Measurements from ENCODE around the gene JADE2.
"Not testable (repeated sequence)": the region's sequence is repeated elsewhere in the genome, so short reads cannot be mapped to it uniquely, and the experiment has no call there.

Gene JADE2

GRCh38 chr5:134552301-134552700 lies 26.8 kb downstream of the JADE2 start:
- no peak for DNase-seq (ENCODE audit: low read depth)

- DNase-seq (ENCODE audit: low read depth), result not testable (repeated sequence)
Observed at GRCh38 chr5:134552716-134553115, 27.2 kb downstream of the JADE2 start.

DNA sequence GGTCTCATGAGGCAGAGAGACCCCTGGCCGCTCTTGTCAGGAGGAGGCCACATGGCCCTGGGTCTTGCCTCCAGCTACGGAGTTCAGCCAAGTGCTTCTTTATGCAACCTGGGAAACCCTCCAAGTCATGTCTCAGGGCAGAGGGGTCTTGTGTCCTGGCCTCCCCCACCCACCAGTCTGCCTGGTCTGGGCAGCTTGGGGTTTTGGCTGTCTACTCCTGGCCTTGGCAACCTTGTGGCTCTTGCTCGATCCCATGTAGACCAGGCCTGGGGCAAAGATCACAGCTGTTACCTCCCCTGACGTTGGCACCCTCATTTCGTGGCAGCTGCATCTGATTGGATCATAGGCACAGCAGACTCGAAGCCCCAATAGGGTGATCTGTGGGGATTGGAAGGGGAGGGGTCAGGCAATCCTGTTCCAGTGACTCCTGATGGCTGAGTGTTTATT lies 28.4 kb downstream of the JADE2 start:
- DNase-seq (ENCODE audit: low read depth), result no peak

DNA sequence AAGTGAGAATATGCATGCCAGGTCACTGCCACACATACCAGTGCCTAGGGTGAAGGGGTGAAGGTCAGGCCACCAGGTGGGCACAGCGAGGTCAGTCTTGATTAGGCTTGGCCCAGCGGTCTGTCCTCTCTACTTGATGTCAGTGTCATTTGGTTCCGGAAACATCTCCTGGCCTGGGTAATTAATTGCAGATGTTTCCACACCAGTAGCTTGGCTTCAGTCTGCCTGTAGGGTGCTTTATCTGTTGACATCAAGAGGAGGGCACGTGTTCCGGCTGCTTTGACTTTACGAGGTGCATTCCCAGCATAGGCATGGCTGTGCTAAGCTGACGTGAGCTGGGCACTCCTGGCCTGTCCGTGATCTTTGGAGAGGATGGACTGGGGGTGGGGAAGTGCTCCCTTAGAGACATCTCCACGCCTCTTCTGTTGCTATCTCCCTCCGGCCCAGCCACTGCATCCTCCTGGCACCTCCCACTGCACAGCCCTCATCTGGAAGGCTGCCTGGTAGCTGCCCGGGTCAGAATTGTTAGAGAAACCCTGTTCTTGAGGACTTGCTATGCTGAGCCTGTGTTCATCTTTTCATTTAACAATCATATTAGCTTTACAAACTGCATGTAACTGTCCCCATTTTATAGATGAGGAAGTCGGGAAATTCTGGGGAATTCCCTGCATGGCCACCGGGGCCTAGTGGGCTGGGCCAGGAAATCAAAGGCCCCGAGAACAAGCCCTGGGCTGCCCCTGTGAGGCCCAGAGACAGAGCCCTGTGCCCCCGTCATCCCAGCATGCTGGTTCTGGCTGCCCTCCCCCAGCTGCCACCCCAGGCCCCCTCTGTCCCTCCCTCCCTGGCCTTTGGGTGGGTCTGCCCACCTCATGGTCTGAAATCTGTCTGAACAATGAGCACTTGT lies 29.1 kb downstream of the JADE2 start:
- DNase-seq (ENCODE audit: low read depth), result peak; percentile 43

GRCh38 chr5:134555223-134555889 lies 29.9 kb downstream of the JADE2 start:
- DNase-seq (ENCODE audit: low read depth), result no peak

DNA sequence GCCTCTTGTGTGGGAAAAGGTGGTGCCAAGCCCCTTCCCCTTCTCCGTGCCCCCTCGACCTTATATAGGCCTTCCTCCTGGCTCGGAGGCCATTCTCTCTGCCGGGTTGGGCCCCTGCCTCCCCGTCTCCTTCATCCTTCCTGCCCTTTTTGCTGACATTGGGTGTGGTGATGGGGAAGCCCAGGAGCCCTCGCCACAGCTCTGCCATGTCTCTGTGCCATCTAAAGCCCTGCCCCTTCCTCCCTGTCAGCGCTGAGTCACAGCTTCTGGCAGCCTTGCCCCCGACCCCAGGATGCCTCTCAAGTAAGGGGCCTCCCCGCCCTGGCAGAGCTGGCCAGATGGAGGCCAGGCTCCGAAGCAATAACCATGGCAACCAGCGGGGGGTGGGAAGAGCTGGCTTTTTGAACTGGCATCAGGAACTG lies 30.4 kb downstream of the JADE2 start:
- DNase-seq (ENCODE audit: low read depth), result peak; percentile 71

GRCh38 chr5:134556588-134556987 lies 31.1 kb downstream of the JADE2 start:
- DNase-seq (ENCODE audit: low read depth), result not testable (repeated sequence)

DNA sequence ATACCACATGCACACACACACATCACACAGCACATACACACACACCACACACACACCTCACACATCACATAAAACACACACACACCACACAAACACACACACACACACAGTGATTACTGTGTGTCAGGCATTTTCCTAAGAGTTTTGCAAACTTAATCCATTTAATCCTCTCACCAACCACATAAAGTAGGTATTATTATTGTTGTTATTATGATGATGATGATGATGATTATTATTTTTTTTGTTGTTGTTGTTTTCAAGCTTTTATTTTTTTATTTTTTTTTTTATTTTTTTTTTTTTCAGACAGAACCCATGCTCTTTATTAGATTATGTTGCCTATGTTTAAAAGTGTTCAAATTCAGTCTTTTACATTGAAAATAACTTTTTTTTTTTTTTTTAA lies 31.5 kb downstream of the JADE2 start:
- DNase-seq (ENCODE audit: low read depth), result no peak

DNA sequence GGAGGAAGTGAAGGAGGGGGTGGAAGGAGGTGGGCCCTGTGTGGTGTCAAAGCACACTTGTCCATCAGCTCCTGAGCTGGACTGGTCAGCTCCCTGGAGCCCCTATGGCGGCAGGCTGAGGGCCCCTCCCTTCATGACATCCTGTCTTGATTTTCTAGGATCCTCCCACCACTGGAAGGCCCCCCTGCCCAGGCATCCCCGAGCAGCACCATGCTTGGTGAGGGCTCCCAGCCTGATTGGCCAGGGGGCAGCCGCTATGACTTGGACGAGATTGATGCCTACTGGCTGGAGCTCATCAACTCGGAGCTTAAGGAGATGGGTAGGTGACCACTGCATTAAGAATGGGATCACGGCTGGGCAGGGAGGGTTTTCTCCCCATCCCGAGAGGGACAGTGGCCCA lies 34.2 kb downstream of the JADE2 start:
- no peak for DNase-seq (ENCODE audit: low read depth)

GRCh38 chr5:134560698-134561097 lies 35.2 kb downstream of the JADE2 start:
- DNase-seq (ENCODE audit: low read depth), result no peak

- DNase-seq (ENCODE audit: low read depth), result no peak
Observed at GRCh38 chr5:134561871-134562296, 36.4 kb downstream of the JADE2 start.

GRCh38 chr5:134563221-134563620 lies 37.8 kb downstream of the JADE2 start:
- no peak for DNase-seq (ENCODE audit: low read depth)

DNA sequence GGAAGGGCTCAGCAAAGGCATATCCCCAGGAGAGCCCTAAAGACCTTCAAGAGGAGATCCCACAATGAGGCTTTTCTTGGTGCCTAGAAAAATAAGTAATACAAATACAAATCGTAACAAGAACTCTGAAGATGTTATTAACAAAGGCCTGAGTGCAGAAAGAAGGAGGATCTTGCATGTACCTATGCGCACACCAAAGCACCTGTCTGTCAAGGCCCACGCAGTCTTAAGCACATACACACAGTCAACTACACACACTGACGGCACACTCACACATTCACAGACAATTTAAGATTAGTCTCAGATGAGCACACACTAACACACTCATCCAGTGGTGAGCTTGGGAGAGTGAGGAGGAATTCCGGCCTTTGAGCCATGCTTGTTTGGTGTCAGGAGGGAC lies 38.5 kb downstream of the JADE2 start:
- DNase-seq (ENCODE audit: low read depth), result no peak

DNA sequence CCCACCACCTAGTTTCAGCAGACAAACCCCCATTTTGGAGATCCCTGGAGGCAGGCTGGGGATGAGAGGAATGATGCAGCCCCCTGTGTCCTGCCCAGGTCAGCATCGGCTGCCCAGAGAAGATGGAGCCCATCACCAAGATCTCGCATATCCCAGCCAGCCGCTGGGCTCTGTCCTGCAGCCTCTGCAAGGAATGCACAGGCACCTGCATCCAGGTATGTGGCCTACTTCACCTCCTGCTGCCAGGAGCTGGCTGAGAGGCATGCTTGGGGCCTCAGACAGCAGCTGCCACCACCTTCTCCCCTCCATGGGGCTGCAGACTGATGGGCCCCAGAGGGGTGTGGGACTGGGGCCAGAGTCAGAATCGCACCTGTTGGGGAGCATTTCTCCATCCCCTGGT lies 38.9 kb downstream of the JADE2 start:
- no peak for DNase-seq (ENCODE audit: low read depth)

- DNase-seq (ENCODE audit: low read depth), result no peak
Observed at GRCh38 chr5:134565791-134566740, 40.6 kb downstream of the JADE2 start.

GRCh38 chr5:134566741-134567221 lies 41.3 kb downstream of the JADE2 start:
- no peak for DNase-seq (ENCODE audit: low read depth)

- DNase-seq (ENCODE audit: low read depth), result no peak
Observed at GRCh38 chr5:134567641-134568336, 42.3 kb downstream of the JADE2 start.

GRCh38 chr5:134568337-134568700 lies 42.8 kb downstream of the JADE2 start:
- no peak for DNase-seq (ENCODE audit: low read depth)

DNA sequence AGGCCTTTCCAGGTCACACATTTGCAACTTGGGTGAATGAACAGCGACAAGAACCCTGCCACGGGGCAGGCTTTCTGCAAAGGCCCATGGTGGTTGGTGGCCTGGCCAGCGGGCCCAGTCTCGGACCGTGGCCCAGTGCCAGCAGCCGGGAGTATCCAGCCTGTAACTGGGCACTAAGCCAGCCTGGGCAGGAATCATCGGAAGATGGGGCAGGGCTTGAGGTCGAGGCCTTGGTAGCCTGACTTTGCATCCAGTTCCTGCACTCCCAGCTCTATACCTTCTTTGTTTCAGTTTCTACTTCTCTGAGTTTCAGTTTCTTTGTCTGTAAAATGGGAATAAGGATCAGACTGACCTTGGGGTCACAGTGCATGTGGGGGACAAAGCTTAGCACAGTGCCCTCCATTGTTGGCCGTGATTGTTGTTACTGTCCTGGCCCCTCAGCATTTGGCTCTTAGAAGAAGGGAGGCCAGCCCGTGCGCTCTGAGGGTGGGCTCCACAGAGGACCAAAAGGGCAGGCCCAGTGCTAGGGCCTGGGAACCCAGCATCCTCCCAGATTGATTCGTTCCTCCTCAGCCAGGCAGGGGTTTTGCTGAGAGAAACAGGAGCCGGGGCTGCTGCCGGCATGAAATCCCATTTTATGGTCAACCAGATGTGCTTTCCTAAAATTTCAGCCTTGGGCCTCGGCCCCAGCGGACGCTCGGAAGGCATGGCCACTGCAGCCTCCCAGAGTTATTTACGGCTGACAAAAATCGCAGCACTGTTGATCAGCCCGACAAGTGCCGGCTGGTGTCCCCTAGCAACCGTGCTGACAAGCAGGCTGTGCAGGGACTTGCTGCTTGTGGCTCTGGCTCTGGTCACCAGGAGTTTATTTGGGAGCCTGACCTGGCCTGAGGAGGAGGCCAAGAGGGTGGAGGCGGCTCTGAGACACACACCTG lies 43.6 kb downstream of the JADE2 start:
- no peak for DNase-seq (ENCODE audit: low read depth)

- no peak for DNase-seq (ENCODE audit: low read depth)
Observed at GRCh38 chr5:134569758-134570364, 44.4 kb downstream of the JADE2 start.
